Panc1 (cell line): ENCODE measurements around the gene ANO6. TPM values are rescaled to one million over a fixed set of nuclear protein-coding genes. Genes with fewer than 3 reads are reported as not detected.

ENCODE experiments used
- ATAC-seq: fragments of 200-7000 bp; cut with Tn5 transposase; 2 replicates; pipeline ENCODE4 v1.9.1; 2020; ENCODE audit warnings: mild to moderate bottlenecking, moderate library complexity
- BruUV-seq: library from RNA; stranded (reverse); fragments of 400-500 nt; replicated peaks from 2 replicates; lab custom pipeline; 2021; lab: Mats Ljungman, UMichigan
- CTCF ChIA-PET: fragments of 300-600 bp; sonication (Branson Sonifier 250); formaldehyde crosslinking; loops from one replicate; lab custom pipeline; 2022; ENCODE audit warnings: antibody characterized with exemption; lab: Charles Lee
- POLR2A ChIA-PET: fragments of 300-600 bp; sonication (Branson Sonifier 250); formaldehyde crosslinking; loops from one replicate; lab custom pipeline; 2022; ENCODE audit warnings: antibody characterized with exemption; lab: Charles Lee
- DNase-seq: peaks from one replicate; pipeline ENCODE4 v3.0.0-alpha.2; 2010; ENCODE audit warnings: low read depth, low spot score
- H3K27ac ChIP-seq: 2 replicates; pipeline ENCODE4 v1.5.1; 2011; ENCODE audit warnings: mild to moderate bottlenecking, low read length, inconsistent platforms
- H3K27me3 ChIP-seq: fragments of 200-500 bp; sonication (Bioruptor generic); 2 replicates; pipeline ENCODE4 v1.6.0; 2014; ENCODE audit warnings: low read length, inconsistent platforms; ENCODE audit not compliant: control insufficient read depth, insufficient read depth
- H3K36me3 ChIP-seq: fragments of 200-500 bp; sonication (Bioruptor generic); 2 replicates; pipeline ENCODE4 v1.5.1; 2014; ENCODE audit warnings: inconsistent platforms, mild to moderate bottlenecking, low read length, moderate library complexity; ENCODE audit not compliant: control insufficient read depth, insufficient read depth
- H3K4me1 ChIP-seq: 2 replicates; pipeline ENCODE4 v1.5.1; 2011; ENCODE audit warnings: inconsistent platforms, mild to moderate bottlenecking, low read length, moderate library complexity; ENCODE audit not compliant: control insufficient read depth, insufficient read depth
- H3K4me3 ChIP-seq, 2 experiments: 2 replicates each; pipeline ENCODE4 v1.5.1; 2011 to 2012; ENCODE audit warnings: low read depth in 2 of 2, low read length in 2 of 2, mild to moderate bottlenecking in 2 of 2, inconsistent platforms in 1 of 2, moderate library complexity in 1 of 2
- H3K9me3 ChIP-seq: fragments of 200-500 bp; sonication (Bioruptor generic); 2 replicates; pipeline ENCODE4 v1.5.1; 2014; ENCODE audit warnings: low read depth, mild to moderate bottlenecking, inconsistent platforms, low read length, moderate library complexity; ENCODE audit not compliant: control insufficient read depth, insufficient read depth
- CTCF ChIP-seq: fragments of 450-650 bp; IDR thresholded peaks from 2 replicates; pipeline ENCODE4 v1.5.1; 2017; ENCODE audit warnings: mild to moderate bottlenecking
- POLR2AphosphoS5 ChIP-seq: IDR thresholded peaks from 2 replicates; pipeline ENCODE4 v1.6.1; 2012; ENCODE audit warnings: mild to moderate bottlenecking, low read depth, low read length, moderate library complexity
- REST ChIP-seq, 2 experiments: IDR thresholded peaks; 2 replicates each; pipeline ENCODE4 v1.6.1; 2011 to 2012; ENCODE audit warnings: low read depth in 2 of 2, control low read depth in 1 of 2, low read length in 1 of 2, mild to moderate bottlenecking in 1 of 2, moderate library complexity in 1 of 2; ENCODE audit not compliant: insufficient read depth in 1 of 2
- SIN3A ChIP-seq: IDR thresholded peaks from 2 replicates; pipeline ENCODE4 v1.6.1; 2012; ENCODE audit warnings: low read depth, mild to moderate bottlenecking, low read length, moderate library complexity, borderline replicate concordance; ENCODE audit not compliant: insufficient read depth
- TCF7L2 ChIP-seq: IDR thresholded peaks from 2 replicates; pipeline ENCODE4 v1.6.1; 2011; ENCODE audit warnings: mild to moderate bottlenecking, low read depth, low read length, inconsistent platforms
- in situ Hi-C: cut with HindIII; loops from 2 replicates; pipeline ENCODE4 v1.10.0; 2016; ENCODE audit warnings: low sequenced_read_pairs, low pct_unique_long_range_greater_than_20kb
- intact Hi-C: fragments of 100-400 bp; cut with micrococcal nuclease; formaldehyde crosslinking; loops from one replicate; pipeline ENCODE4 v1.10.0; 2022; ENCODE audit not compliant: unreplicated experiment
- total RNA-seq: library from RNA; stranded (reverse); gene quantifications from one replicate; pipeline ENCODE4 v1.2.1, GENCODE V29; 2021; ENCODE audit not compliant: unreplicated experiment

The ANO6 gene
- total RNA-seq, 1 experiment from 2014 or later = 120 TPM

GRCh38 chr12:45381351-45381750 is 165.5 kb downstream of the ANO6 start:
- no peak overlapping the region for H3K27ac ChIP-seq
- no peaks in the 10 kb centered on the region for H3K9me3 ChIP-seq
- H3K36me3 ChIP-seq = peaks cover 30% of the 10 kb centered on the region
- H3K27me3 ChIP-seq = no peaks in the 10 kb centered on the region
- TF ChIP-seq POLR2AphosphoS5 (no peak), REST (IDR thresholded peaks at IDR 0.05; ENCODE audit: insufficient read depth in 1 of 2, low read depth in 2 of 2, low read length in 1 of 2) (no peak), CTCF (no peak), SIN3A (no peak), TCF7L2 (no peak)
- in situ Hi-C loops = no loop called here
- ChIA-PET CTCF (no interaction called here), POLR2A (no interaction called here)
- H3K4me3 ChIP-seq = no peak overlapping the region
- intact Hi-C loops = no loop called here
- H3K4me1 ChIP-seq = no peaks in the 10 kb centered on the region
- ATAC-seq (no peak), DNase-seq (no peak)
- BruUV-seq = no TSS peak

GRCh38 chr12:45388545-45388944 is 172.7 kb downstream of the ANO6 start:
- Histone ChIP-seq H3K27me3 (no peaks in the 10 kb centered on the region), H3K36me3 (peaks cover 21% of the 10 kb centered on the region), H3K4me3 (no peak overlapping the region), H3K27ac (no peak overlapping the region), H3K4me1 (no peaks in the 10 kb centered on the region), H3K9me3 (no peaks in the 10 kb centered on the region)
- TF ChIP-seq TCF7L2 (no peak), CTCF (peak; percentile 42; the same call in 1 of the 2 replicates), POLR2AphosphoS5 (no peak)
- intact Hi-C loops = loop anchor here (5.0 kb wide), 1 partner anchor 216 kb away; no protein-coding TSS in a partner anchor
- no peak for DNase-seq
- in situ Hi-C loops = no loop called here
- POLR2A ChIA-PET = no interaction called here
- CTCF ChIA-PET = interaction anchor here (0.8 kb wide), 1 partner anchor 197 kb away, joined by 3 read pairs; no protein-coding TSS in a partner anchor
- no peak for ATAC-seq
- no TSS peak for BruUV-seq
